ENCODE results near the gene SGPP1. TPM values are rescaled to one million over a fixed set of nuclear protein-coding genes. Genes with fewer than 3 reads are reported as not detected.
"Not testable (repeated sequence)": the region's sequence is repeated elsewhere in the genome, so short reads cannot be mapped to it uniquely, and the experiment has no call there.

SGPP1 gene
- total and polyA plus RNA-seq, 7 experiments from 2014 or later = 11.5 to 17.7 (median 15.5) TPM

DNA sequence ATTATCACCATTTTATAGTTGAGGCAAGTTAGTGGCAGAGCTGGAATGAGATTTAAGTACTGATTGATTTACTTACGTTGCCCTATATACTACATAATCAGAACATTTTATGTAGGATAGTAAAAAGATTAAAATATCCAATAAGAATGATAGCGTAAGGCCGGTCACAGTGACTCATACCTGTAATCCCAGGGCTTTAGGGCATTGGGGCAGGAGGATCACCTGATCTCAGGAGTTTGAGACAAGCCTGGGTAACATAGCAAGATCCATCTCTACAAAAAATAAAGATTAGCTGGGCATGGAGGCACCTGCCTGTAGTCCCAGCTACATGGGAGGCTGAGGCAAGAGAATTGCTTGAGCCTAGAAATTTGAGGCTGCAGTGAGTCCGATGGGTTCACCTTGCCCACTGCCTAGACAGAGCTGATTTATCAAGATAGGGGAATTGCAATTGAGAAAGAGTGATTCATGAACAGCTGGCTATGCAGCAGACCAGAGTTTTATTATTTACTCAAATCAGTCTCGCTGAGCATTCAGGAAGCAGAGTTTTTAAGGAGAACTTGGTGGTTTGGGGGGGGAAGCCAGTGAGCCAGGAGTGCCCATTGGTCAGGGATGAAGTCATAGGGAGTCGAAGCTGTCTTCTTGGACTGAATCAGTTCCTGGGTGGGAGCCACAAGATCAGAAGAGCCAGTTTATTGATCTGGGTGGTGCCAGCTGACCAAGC is 24.7 kb upstream of the SGPP1 start:
- intact Hi-C loops (cut with micrococcal nuclease) = no loop called here
- CTCF ChIA-PET = interaction anchor here (0.5 kb wide), 1 partner anchor 100 kb away, joined by 3 read pairs; no protein-coding TSS in a partner anchor

DNA sequence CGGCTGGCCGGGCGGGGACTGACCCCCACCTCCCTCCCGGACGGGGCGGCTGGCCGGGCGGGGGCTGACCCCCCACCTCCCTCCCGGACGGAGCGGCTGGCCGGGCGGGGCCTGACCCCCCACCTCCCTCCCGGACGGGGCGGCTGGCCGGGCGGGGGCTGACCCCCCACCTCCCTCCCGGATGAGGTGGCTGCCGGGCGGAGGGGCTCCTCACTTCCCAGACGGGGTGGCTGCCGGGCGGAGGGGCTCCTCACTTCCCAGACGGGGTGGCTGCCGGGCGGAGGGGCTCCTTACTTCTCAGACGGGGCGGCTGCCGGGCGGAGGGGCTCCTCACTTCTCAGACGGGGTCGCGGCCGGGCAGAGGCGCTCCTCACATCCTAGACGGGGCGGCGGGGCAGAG is 23.2 kb upstream of the SGPP1 start:
- POLR2A ChIA-PET; DNase-seq; ATAC-seq; H3K4me3 Mint-ChIP-seq; CTCF ChIA-PET; H3K9me3 ChIP-seq (ENCODE audit: control insufficient read depth in 2 of 3, low read length in 3 of 3); intact Hi-C loops (cut with micrococcal nuclease); H3K27me3 ChIP-seq (ENCODE audit: control insufficient read depth in 2 of 2, insufficient read depth in 2 of 2, low read length in 2 of 2); H3K36me3 Mint-ChIP-seq; H3K27me3 Mint-ChIP-seq; H3K9me3 Mint-ChIP-seq; H3K4me1 Mint-ChIP-seq; H3K4me3 ChIP-seq (ENCODE audit: low read length); H3K27ac Mint-ChIP-seq; H3K36me3 ChIP-seq (ENCODE audit: control insufficient read depth in 2 of 3, insufficient read depth in 3 of 3, low read length in 3 of 3); H3K27ac ChIP-seq (ENCODE audit: low read depth, low read length); H3K4me1 ChIP-seq (ENCODE audit: control insufficient read depth in 2 of 2, insufficient read depth in 2 of 2, low read length in 2 of 2): not testable (repeated sequence)

More for the DNA sequence above, 24.7 kb upstream of the SGPP1 start:
- POLR2A ChIA-PET = no interaction called here
- Histone ChIP-seq H3K4me3 (ENCODE audit: low read length) (no peak overlapping the region), H3K36me3 (ENCODE audit: control insufficient read depth in 2 of 3, insufficient read depth in 3 of 3, low read length in 3 of 3) (no peaks in the 10 kb centered on the region), H3K9me3 (ENCODE audit: control insufficient read depth in 2 of 3, low read length in 3 of 3) (no peaks in the 10 kb centered on the region), H3K27me3 (ENCODE audit: control insufficient read depth in 2 of 2, insufficient read depth in 2 of 2, low read length in 2 of 2) (no peaks in the 10 kb centered on the region), H3K27ac (ENCODE audit: low read depth, low read length) (no peak overlapping the region), H3K4me1 (ENCODE audit: control insufficient read depth in 2 of 2, insufficient read depth in 2 of 2, low read length in 2 of 2) (no peaks in the 10 kb centered on the region)
- Mint-ChIP-seq H3K4me1 (peaks cover 0 to 5% (median 0%) of the 10 kb centered on the region in 7 donors), H3K36me3 (no peaks in the 10 kb centered on the region), H3K27me3 (no peaks in the 10 kb centered on the region), H3K9me3 (no peaks in the 10 kb centered on the region), H3K4me3 (no peak overlapping the region), H3K27ac (peak overlapping the region in 1 of 9 donors; percentile 10)
- DNase-seq (no peak), ATAC-seq (no peak)

DNA sequence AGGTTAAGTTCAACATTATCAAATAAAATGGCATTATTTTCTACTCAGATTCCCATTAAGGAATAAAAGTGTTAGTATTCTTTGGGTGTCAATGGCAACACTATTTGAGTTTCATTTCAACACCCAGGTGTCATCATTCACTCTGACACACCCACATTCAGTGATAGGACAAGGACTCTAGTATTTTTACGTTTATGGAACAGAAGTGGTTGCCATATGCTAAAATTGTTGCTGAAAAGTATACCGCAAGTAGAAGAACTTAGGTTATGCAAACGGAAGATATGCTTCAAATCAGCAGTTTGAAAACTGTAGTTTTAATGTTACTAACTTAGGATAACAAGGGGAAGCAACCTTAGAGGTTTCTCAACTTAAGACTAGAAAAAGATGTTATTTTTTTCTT is 20.0 kb upstream of the SGPP1 start:
- Histone ChIP-seq H3K27me3 (ENCODE audit: control insufficient read depth in 2 of 2, insufficient read depth in 2 of 2, low read length in 2 of 2) (no peaks in the 10 kb centered on the region), H3K27ac (ENCODE audit: low read depth, low read length) (no peak overlapping the region), H3K4me3 (ENCODE audit: low read length) (no peak overlapping the region), H3K4me1 (ENCODE audit: control insufficient read depth in 2 of 2, insufficient read depth in 2 of 2, low read length in 2 of 2) (peaks cover 0 to 5% of the 10 kb centered on the region in 2 donors), H3K9me3 (ENCODE audit: control insufficient read depth in 2 of 3, low read length in 3 of 3) (no peaks in the 10 kb centered on the region), H3K36me3 (ENCODE audit: control insufficient read depth in 2 of 3, insufficient read depth in 3 of 3, low read length in 3 of 3) (no peaks in the 10 kb centered on the region)
- peaks cover 8 to 18% (median 17%) of the 10 kb centered on the region in 7 donors for H3K4me1 Mint-ChIP-seq
- intact Hi-C loops (cut with micrococcal nuclease) = no loop called here
- POLR2A ChIA-PET = interaction anchor here (0.5 to 0.7 kb wide), 2 partner anchors 9 to 257 kb away, joined by 3 to 5 read pairs; no protein-coding TSS in a partner anchor
- H3K27ac Mint-ChIP-seq = no peak overlapping the region
- DNase-seq (no peak), ATAC-seq (no peak)
- H3K9me3 Mint-ChIP-seq = no peaks in the 10 kb centered on the region
- no peak overlapping the region for H3K4me3 Mint-ChIP-seq
- CTCF ChIA-PET = no interaction called here
- H3K36me3 Mint-ChIP-seq = no peaks in the 10 kb centered on the region
- peaks cover 0 to 8% (median 0%) of the 10 kb centered on the region in 5 donors for H3K27me3 Mint-ChIP-seq

DNA sequence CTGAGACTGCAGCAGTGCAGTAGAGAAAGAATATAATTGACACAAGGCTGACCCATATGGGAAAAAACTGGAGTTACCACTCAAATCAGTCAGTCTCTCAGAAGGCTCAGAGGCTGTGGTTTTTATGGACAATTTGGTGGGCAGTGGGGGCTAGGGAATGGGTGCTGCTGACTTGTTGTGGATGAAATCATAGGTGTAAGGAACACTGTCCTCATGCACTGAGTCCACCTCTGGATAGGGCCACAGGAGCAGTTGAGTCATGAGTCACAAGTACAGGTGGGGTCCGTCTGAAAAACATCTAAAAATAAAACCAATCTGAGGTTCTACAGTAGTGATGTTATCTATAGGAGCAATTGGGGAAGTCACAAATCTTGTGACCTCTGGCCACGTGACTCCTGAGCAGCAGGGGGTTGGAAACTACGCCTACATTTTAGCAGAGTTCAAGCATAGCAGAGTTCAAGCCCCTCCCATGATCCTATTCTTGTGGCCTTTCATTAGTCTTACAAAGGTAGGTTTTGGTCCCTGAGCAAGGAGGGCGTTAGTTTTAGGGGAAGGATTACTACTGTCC is 18.1 kb upstream of the SGPP1 start:
- DNase-seq = peak in 1 of 9 donors; percentile 11
- Histone ChIP-seq H3K36me3 (ENCODE audit: control insufficient read depth in 2 of 3, insufficient read depth in 3 of 3, low read length in 3 of 3) (no peaks in the 10 kb centered on the region), H3K4me3 (ENCODE audit: low read length) (no peak overlapping the region), H3K27ac (ENCODE audit: low read depth, low read length) (no peak overlapping the region), H3K27me3 (ENCODE audit: control insufficient read depth in 2 of 2, insufficient read depth in 2 of 2, low read length in 2 of 2) (no peaks in the 10 kb centered on the region), H3K9me3 (ENCODE audit: control insufficient read depth in 2 of 3, low read length in 3 of 3) (no peaks in the 10 kb centered on the region), H3K4me1 (ENCODE audit: control insufficient read depth in 2 of 2, insufficient read depth in 2 of 2, low read length in 2 of 2) (peaks cover 0 to 5% of the 10 kb centered on the region in 2 donors)
- ChIA-PET POLR2A (interaction anchor here (0.6 kb wide), 1 partner anchor 13 kb away, joined by 3 read pairs; no protein-coding TSS in a partner anchor), CTCF (interaction anchor here (0.6 to 2.1 kb wide), 5 partner anchors 20 to 113 kb away, joined by 3 to 7 read pairs (median 4); no protein-coding TSS in a partner anchor)
- ATAC-seq = peak; percentile 67
- H3K4me3 Mint-ChIP-seq = peak overlapping the region in 1 of 10 donors; percentile 1
- H3K4me1 Mint-ChIP-seq = peaks cover 8 to 18% (median 17%) of the 10 kb centered on the region in 7 donors
- peak overlapping the region; percentile 4 to 68 (median 54) for H3K27ac Mint-ChIP-seq
- intact Hi-C loops (cut with micrococcal nuclease) = loop anchor here in 1 of 2 donors (1.0 kb wide), 2 partner anchors 18 to 113 kb away; partner anchors contain the start of gene SGPP1
- no peaks in the 10 kb centered on the region for H3K9me3 Mint-ChIP-seq
- peaks cover 0 to 8% (median 0%) of the 10 kb centered on the region in 5 donors for H3K27me3 Mint-ChIP-seq
- H3K36me3 Mint-ChIP-seq = no peaks in the 10 kb centered on the region

DNA sequence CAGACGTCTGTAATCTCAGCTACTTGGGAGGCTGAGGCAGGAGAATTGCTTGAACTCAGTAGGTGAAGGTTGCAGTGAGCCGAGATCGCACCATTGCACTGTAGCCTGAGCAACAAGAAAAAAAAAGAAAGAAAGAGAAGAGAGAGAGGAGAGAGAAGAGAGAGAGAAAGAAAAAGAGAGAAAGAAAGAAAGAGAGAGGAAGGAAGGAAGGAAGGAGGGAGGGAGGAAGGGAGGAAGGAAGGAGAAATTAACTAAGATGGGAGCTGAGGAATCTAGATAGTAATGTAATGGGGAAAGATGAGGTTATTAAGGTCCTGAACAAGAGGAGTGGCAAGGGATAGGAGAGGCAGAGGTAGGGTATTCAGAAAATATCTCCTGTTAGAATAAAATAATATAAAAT is 17.4 kb upstream of the SGPP1 start:
- POLR2A ChIA-PET = interaction anchor here (0.6 kb wide), 1 partner anchor 13 kb away, joined by 6 read pairs; no protein-coding TSS in a partner anchor
- no peak overlapping the region for H3K27ac ChIP-seq (ENCODE audit: low read depth, low read length)

DNA sequence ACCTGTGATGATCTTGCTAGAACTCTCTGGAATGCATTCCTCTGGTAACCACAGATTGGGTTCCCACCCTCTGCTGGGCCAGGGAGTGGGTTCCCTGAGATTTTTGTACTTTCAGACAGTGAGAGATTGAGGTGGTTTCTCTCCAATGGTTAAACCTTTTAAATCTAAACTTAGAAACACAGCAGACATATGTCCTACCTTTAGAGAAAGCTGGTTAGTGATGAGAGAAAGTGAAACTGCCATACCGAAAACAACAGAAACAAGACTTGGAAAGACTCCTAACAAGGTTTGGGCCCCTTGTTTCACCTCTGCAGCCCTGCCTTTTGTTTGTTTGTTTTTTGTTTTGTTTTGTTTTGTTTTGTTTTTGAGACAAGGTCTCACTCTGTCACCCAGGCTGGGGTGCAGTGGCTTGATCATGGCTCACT is 9.7 kb upstream of the SGPP1 start:
- peaks cover 0 to 4% (median 0%) of the 10 kb centered on the region in 11 donors for H3K9me3 Mint-ChIP-seq
- no peaks in the 10 kb centered on the region for H3K9me3 ChIP-seq (ENCODE audit: control insufficient read depth in 2 of 3, low read length in 3 of 3)
- H3K27ac ChIP-seq (ENCODE audit: low read depth, low read length) = no peak overlapping the region
- ChIA-PET POLR2A (interaction anchor here (1.1 to 1.4 kb wide), 3 partner anchors 21 to 97 kb away, joined by 3 to 4 read pairs (median 3); no protein-coding TSS in a partner anchor), CTCF (interaction anchor here (0.6 kb wide), 1 partner anchor 378 kb away, joined by 3 read pairs; no protein-coding TSS in a partner anchor)
- no peak for ATAC-seq
- H3K27ac Mint-ChIP-seq = peak overlapping the region; percentile 36 to 95 (median 90)
- H3K36me3 ChIP-seq (ENCODE audit: control insufficient read depth in 2 of 3, insufficient read depth in 3 of 3, low read length in 3 of 3) = no peaks in the 10 kb centered on the region
- H3K4me1 Mint-ChIP-seq = peaks cover 8 to 16% (median 14%) of the 10 kb centered on the region in 7 donors
- H3K4me1 ChIP-seq (ENCODE audit: control insufficient read depth in 2 of 2, insufficient read depth in 2 of 2, low read length in 2 of 2) = peaks cover 0 to 3% of the 10 kb centered on the region in 2 donors
- peak in 1 of 9 donors; percentile 8 for DNase-seq
- peak overlapping the region; percentile 38 for H3K4me3 ChIP-seq (ENCODE audit: low read length)
- H3K27me3 ChIP-seq (ENCODE audit: control insufficient read depth in 2 of 2, insufficient read depth in 2 of 2, low read length in 2 of 2) = no peaks in the 10 kb centered on the region
- peak overlapping the region; percentile 23 to 82 (median 76) for H3K4me3 Mint-ChIP-seq
- intact Hi-C loops (cut with micrococcal nuclease) = loop anchor here in 1 of 2 donors (1.0 kb wide), 2 partner anchors 9 to 22 kb away; partner anchors contain the start of gene SGPP1
- peaks cover 0 to 6% (median 0%) of the 10 kb centered on the region in 5 donors for H3K27me3 Mint-ChIP-seq
- no peaks in the 10 kb centered on the region for H3K36me3 Mint-ChIP-seq

More for the DNA sequence above, 17.4 kb upstream of the SGPP1 start:
- ATAC-seq (no peak), DNase-seq (no peak)
- H3K27ac Mint-ChIP-seq = peak overlapping the region in 5 of 9 donors; percentile 38 to 66 (median 41)
- Histone ChIP-seq H3K4me1 (ENCODE audit: control insufficient read depth in 2 of 2, insufficient read depth in 2 of 2, low read length in 2 of 2) (peaks cover 0 to 5% of the 10 kb centered on the region in 2 donors), H3K9me3 (ENCODE audit: control insufficient read depth in 2 of 3, low read length in 3 of 3) (no peaks in the 10 kb centered on the region), H3K36me3 (ENCODE audit: control insufficient read depth in 2 of 3, insufficient read depth in 3 of 3, low read length in 3 of 3) (no peaks in the 10 kb centered on the region), H3K4me3 (ENCODE audit: low read length) (no peak overlapping the region), H3K27me3 (ENCODE audit: control insufficient read depth in 2 of 2, insufficient read depth in 2 of 2, low read length in 2 of 2) (no peaks in the 10 kb centered on the region)
- CTCF ChIA-PET = interaction anchor here (0.6 to 2.1 kb wide), 4 partner anchors 25 to 356 kb away, joined by 4 to 7 read pairs (median 5); no protein-coding TSS in a partner anchor
- no peaks in the 10 kb centered on the region for H3K36me3 Mint-ChIP-seq
- H3K9me3 Mint-ChIP-seq = no peaks in the 10 kb centered on the region
- H3K4me3 Mint-ChIP-seq = no peak overlapping the region
- intact Hi-C loops (cut with micrococcal nuclease) = loop anchor here in 1 of 2 donors (1.0 kb wide), 2 partner anchors 17 to 112 kb away; partner anchors contain the start of gene SGPP1
- peaks cover 0 to 8% (median 0%) of the 10 kb centered on the region in 5 donors for H3K27me3 Mint-ChIP-seq
- H3K4me1 Mint-ChIP-seq = peaks cover 8 to 21% (median 17%) of the 10 kb centered on the region in 7 donors

Data from naive thymus-derived CD4-positive, alpha-beta T cell (primary cell).